K562 (cell line): ENCODE measurements around the gene EPS8L1. TPM values are rescaled to one million over a fixed set of nuclear protein-coding genes. Genes with fewer than 3 reads are reported as not detected.
A peak's percentile ranks its signal among the peaks of the same experiment; 100 is the strongest.

Experiments used
- BMI1 ChIP-seq: fragments of 150-350 bp; IDR thresholded peaks from 2 replicates; pipeline ENCODE4 v1.6.1; 2014; ENCODE audit warnings: low read length
- EZH2 ChIP-seq: IDR thresholded peaks from 2 replicates; pipeline ENCODE4 v1.6.1; 2012; ENCODE audit warnings: low read depth, mild to moderate bottlenecking, inconsistent platforms, low read length, borderline replicate concordance
- FOXJ3 ChIP-seq: sonication (generic); formaldehyde crosslinking; IDR thresholded peaks from 2 replicates; pipeline ENCODE4 v1.4.0; 2020; ENCODE audit warnings: mild to moderate bottlenecking, missing genetic modification reagents
- GTF3C2 ChIP-seq: IDR thresholded peaks from 3 replicates; pipeline ENCODE4 v1.6.1; 2011; ENCODE audit warnings: borderline replicate concordance, mild to moderate bottlenecking, moderate library complexity; ENCODE audit not compliant: insufficient read length; ENCODE audit errors: extremely low read depth
- HDGF ChIP-seq: fragments of 450-650 bp; IDR thresholded peaks from 2 replicates; pipeline ENCODE4 v1.6.1; 2016
- HNRNPK ChIP-seq: fragments of 200-400 bp; formaldehyde crosslinking; IDR thresholded peaks from one replicate; pipeline ENCODE4 v1.6.1; 2018; ENCODE audit warnings: mild to moderate bottlenecking, low read depth, low read length; ENCODE audit not compliant: poor library complexity, severe bottlenecking
- MCM5 ChIP-seq: fragments of 450-650 bp; IDR thresholded peaks from 2 replicates; pipeline ENCODE4 v1.6.1; 2016; ENCODE audit warnings: low read depth
- MYC ChIP-seq, 2 experiments: fragments of 250-450 bp in 1 of 2; sonication (Bioruptor Pico) in 1 of 2; IDR thresholded peaks; 2 replicates each; pipeline versions ENCODE4 v1.5.1 to v1.6.1; 2012 to 2021; ENCODE audit warnings: low read depth in 2 of 2, borderline replicate concordance in 1 of 2, improper control_type of control experiment in 1 of 2, low read length in 1 of 2, mild to moderate bottlenecking in 1 of 2, moderate library complexity in 1 of 2
- NEUROD1 ChIP-seq: fragments of 150-350 bp; IDR thresholded peaks from 2 replicates; pipeline ENCODE4 v1.6.1; 2014; ENCODE audit warnings: borderline replicate concordance, low read length, low read depth; ENCODE audit not compliant: partially characterized antibody
- NR4A1 ChIP-seq, 2 experiments: fragments of 250-450 bp in 1 of 2; fragments of 450-650 bp in 1 of 2; sonication (Bioruptor Pico) in 1 of 2; IDR thresholded peaks; 2 replicates each; pipeline versions ENCODE4 v1.4.0 to v1.6.1; 2016 to 2020; ENCODE audit warnings: mild to moderate bottlenecking in 2 of 2, missing compliant biosample characterization in 1 of 2, missing genetic modification characterization in 1 of 2, moderate library complexity in 1 of 2
- RBFOX2 ChIP-seq: fragments of 200-400 bp; formaldehyde crosslinking; IDR thresholded peaks from 2 replicates; pipeline ENCODE4 v1.6.1; 2017; ENCODE audit warnings: low read depth, mild to moderate bottlenecking, low read length, moderate library complexity
- RREB1 ChIP-seq: fragments of 250-450 bp; sonication (Bioruptor Pico); IDR thresholded peaks from 2 replicates; pipeline ENCODE4 v1.4.0; 2020
- SAFB ChIP-seq: fragments of 200-400 bp; formaldehyde crosslinking; IDR thresholded peaks from 2 replicates; pipeline ENCODE4 v1.6.1; 2017; ENCODE audit warnings: low read depth, low read length, borderline replicate concordance
- SREBF1 ChIP-seq: fragments of 150-350 bp; IDR thresholded peaks from 2 replicates; pipeline ENCODE4 v1.6.1; 2014; ENCODE audit warnings: antibody characterized with exemption, low read depth, low read length, borderline replicate concordance
- ZBTB33 ChIP-seq: sonication (generic); formaldehyde crosslinking; IDR thresholded peaks from 2 replicates; pipeline ENCODE4 v1.8.1; 2023; ENCODE audit warnings: mild to moderate bottlenecking, missing genetic modification reagents
- ZNF583 ChIP-seq: fragments of 250-450 bp; sonication (Bioruptor Pico); IDR thresholded peaks from 2 replicates; pipeline ENCODE4 v1.4.0; 2020
- polyA plus RNA-seq, 8 experiments: library from polyadenylated mRNA; depleted of rRNA in 4 of 8; stranded (reverse) in 5 of 8; unstranded in 3 of 8; fragments of >200 nt; fragmentation: Nextera tagmentation in 2 of 8; fragmentation: Illumina TruSeq in 1 of 8; extraction: Ambion mirVana in 2 of 8; extraction: Trizol in 1 of 8; gene quantifications; 2 replicates each; pipeline versions ENCODE4 v1.2.1 to v1.2.3, GENCODE V29; 2011 to 2014; ENCODE audit warnings: inconsistent platforms in 1 of 8, missing spikeins in 1 of 8
- total RNA-seq, 7 experiments: library from RNA; depleted of rRNA in 6 of 7; stranded (reverse); fragments of >200 nt in 6 of 7; fragmentation: Illumina TruSeq in 2 of 7; extraction: Trizol in 2 of 7; gene quantifications; 2 replicates each; pipeline versions ENCODE4 v1.2.1 to v1.2.3, GENCODE V29; 2011 to 2021; ENCODE audit warnings: low replicate concordance in 1 of 7

EPS8L1 gene
- total and polyA plus RNA-seq, 9 of the 15 experiments (the other 6 are each of a cell fraction or from before 2014, with no cell fraction given): 0.35 to 22.1 (median 11.9) TPM

- no peak for TF ChIP-seq ZBTB33 (CRISPR knock-in tag)
- TF ChIP-seq NR4A1 (CRISPR knock-in tag; IDR thresholded peaks at IDR 0.05): no peak
- no peak for TF ChIP-seq NR4A1 (tag; IDR thresholded peaks at IDR 0.05)
- no peak for TF ChIP-seq SAFB
- no peak for TF ChIP-seq ZNF583 (CRISPR knock-in tag)
- no peak for TF ChIP-seq HNRNPK
- TF ChIP-seq MYC (IDR thresholded peaks at IDR 0.05; ENCODE audit: low read depth, low read length): peak; percentile 38; the same call in 1 of the 2 replicates
- TF ChIP-seq MYC (CRISPR knock-in tag; IDR thresholded peaks at IDR 0.05; ENCODE audit: borderline replicate concordance, low read depth): no peak
- TF ChIP-seq GTF3C2: no peak
- no peak for TF ChIP-seq SREBF1
- peak; percentile 61; the same call in 1 of the 2 replicates for TF ChIP-seq BMI1
- no peak for TF ChIP-seq HDGF
- no peak for TF ChIP-seq RBFOX2
- no peak for TF ChIP-seq MCM5
- TF ChIP-seq RREB1 (CRISPR knock-in tag): no peak
- TF ChIP-seq FOXJ3 (CRISPR knock-in tag): 0 out of 2 replicates have a peak, but pooled peaks have one; percentile 58
- peak; percentile 21 for TF ChIP-seq NEUROD1
- TF ChIP-seq EZH2: no peak
Measured at GRCh38 chr19:55113570-55114039, 37.9 kb downstream of the EPS8L1 start (continued).
